Neural cell (in vitro differentiated cells): Measurements from ENCODE around the gene SART3. TPM values are rescaled to one million over a fixed set of nuclear protein-coding genes. Genes with fewer than 3 reads are reported as not detected.

Source experiments
- H2AFZ ChIP-seq: fragments of 200-600, 300-800 bp; sonication (generic), shearing (Covaris generic); 2 replicates; pipeline ENCODE4 v1.6.0; 2014; ENCODE audit warnings: low read depth, mild to moderate bottlenecking, antibody characterized with exemption, low read length, moderate library complexity
- H3F3A ChIP-seq: fragments of 200-600 bp; shearing (Covaris generic); 2 replicates; pipeline ENCODE4 v1.6.1; 2016; ENCODE audit warnings: mild to moderate bottlenecking, moderate library complexity, mixed read lengths, antibody characterized with exemption, low read length; ENCODE audit not compliant: insufficient read depth, poor library complexity, severe bottlenecking
- H3K27ac ChIP-seq: fragments of 200-600, 300-800 bp; sonication (generic), shearing (Covaris generic); 2 replicates; pipeline ENCODE4 v1.5.1; 2014; ENCODE audit warnings: mild to moderate bottlenecking, low read length, moderate library complexity
- H3K27me3 ChIP-seq: fragments of 300-800, 200-600 bp; sonication (generic), shearing (Covaris generic); 2 replicates; pipeline ENCODE4 v1.6.0; 2014; ENCODE audit warnings: mild to moderate bottlenecking, low read depth, low read length, moderate library complexity; ENCODE audit not compliant: insufficient read depth
- H3K36me3 ChIP-seq: fragments of 300-800, 200-600 bp; sonication (generic), shearing (Covaris generic); 2 replicates; pipeline ENCODE4 v1.5.1; 2014; ENCODE audit warnings: mild to moderate bottlenecking, antibody characterized with exemption, low read length, moderate library complexity; ENCODE audit not compliant: insufficient read depth
- H3K4me2 ChIP-seq: fragments of 300-800, 200-600 bp; sonication (generic), shearing (Covaris generic); 2 replicates; pipeline ENCODE4 v1.6.0; 2014; ENCODE audit warnings: mild to moderate bottlenecking, low read length
- H3K4me3 ChIP-seq: fragments of 300-800, 200-600 bp; sonication (generic), shearing (Covaris generic); 2 replicates; pipeline ENCODE4 v1.5.1; 2014; ENCODE audit warnings: mild to moderate bottlenecking, low read length, moderate library complexity
- H3K79me2 ChIP-seq: fragments of 200-600 bp; shearing (Covaris generic); replicated peaks from 2 replicates; pipeline ENCODE4 v1.6.0; 2014; ENCODE audit warnings: mild to moderate bottlenecking, low read length, moderate library complexity; ENCODE audit not compliant: insufficient read depth
- H3K9ac ChIP-seq: fragments of 300-800, 200-600 bp; sonication (generic), shearing (Covaris generic); 2 replicates; pipeline ENCODE4 v1.6.1; 2016; ENCODE audit warnings: mild to moderate bottlenecking, low read length, mixed read lengths
- H3K9me2 ChIP-seq: fragments of 200-600 bp; shearing (Covaris generic); 2 replicates; pipeline ENCODE4 v1.6.1; 2016; ENCODE audit warnings: mild to moderate bottlenecking, low read length, mixed read lengths; ENCODE audit not compliant: insufficient read depth
- H3K9me3 ChIP-seq: fragments of 200-600, 300-800 bp; sonication (generic), shearing (Covaris generic); 2 replicates; pipeline ENCODE4 v1.6.1; 2016; ENCODE audit warnings: mild to moderate bottlenecking, mixed run types, low read length, moderate library complexity, mixed read lengths
- H4K20me1 ChIP-seq: fragments of 200-600 bp; shearing (Covaris generic); 2 replicates; pipeline ENCODE4 v1.6.1; 2016; ENCODE audit warnings: mild to moderate bottlenecking, mixed run types; ENCODE audit not compliant: insufficient read depth
- EP300 ChIP-seq: fragments of 450-650 bp; conservative IDR thresholded peaks from 2 replicates; pipeline ENCODE4 v1.6.1; 2014; ENCODE audit warnings: antibody characterized with exemption, mild to moderate bottlenecking, moderate library complexity; ENCODE audit not compliant: poor library complexity, severe bottlenecking
- EZH2 ChIP-seq: fragments of 200-600, 300-800 bp; shearing (Covaris generic), sonication (generic); IDR thresholded peaks from 2 replicates; pipeline ENCODE4 v1.6.1; 2014; ENCODE audit warnings: antibody characterized with exemption, low read length, borderline replicate concordance, mild to moderate bottlenecking; ENCODE audit not compliant: insufficient read depth, poor library complexity, severe bottlenecking
- MXI1 ChIP-seq: fragments of 450-650 bp; conservative IDR thresholded peaks from 2 replicates; pipeline ENCODE4 v1.6.1; 2014; ENCODE audit warnings: antibody characterized with exemption, mild to moderate bottlenecking; ENCODE audit not compliant: poor library complexity, severe bottlenecking
- POLR2AphosphoS5 ChIP-seq: IDR thresholded peaks from 2 replicates; pipeline ENCODE4 v1.6.1; 2012
- RAD21 ChIP-seq: fragments of 450-650 bp; conservative IDR thresholded peaks from 2 replicates; pipeline ENCODE4 v1.6.1; 2014; ENCODE audit warnings: antibody characterized with exemption, mild to moderate bottlenecking, moderate library complexity
- SMC3 ChIP-seq: fragments of 450-650 bp; conservative IDR thresholded peaks from 2 replicates; pipeline ENCODE4 v1.6.1; 2014; ENCODE audit warnings: antibody characterized with exemption, mild to moderate bottlenecking, moderate library complexity; ENCODE audit not compliant: poor library complexity
- TAF1 ChIP-seq: IDR thresholded peaks from 2 replicates; pipeline ENCODE4 v1.6.1; 2012; ENCODE audit warnings: low read depth
- polyA minus RNA-seq: library from RNA; depleted of rRNA, polyadenylated mRNA; stranded (reverse); fragments of >200 nt; gene quantifications from 2 replicates; pipeline ENCODE4 v1.2.3, GENCODE V29; 2014
- polyA plus RNA-seq: library from polyadenylated mRNA; depleted of rRNA; stranded (reverse); fragments of >200 nt; gene quantifications from 2 replicates; pipeline ENCODE4 v1.2.3, GENCODE V29; 2014
- TF ChIP-seq, protein P1 (sequence below): IDR thresholded peaks from 2 replicates; pipeline ENCODE4 v1.6.1; 2012; ENCODE audit warnings: borderline replicate concordance
- TF ChIP-seq, protein P2 (sequence below): fragments of 450-650 bp; IDR thresholded peaks from 2 replicates; pipeline ENCODE4 v1.5.1; 2014; ENCODE audit warnings: antibody characterized with exemption, mild to moderate bottlenecking, moderate library complexity; ENCODE audit not compliant: poor library complexity, severe bottlenecking

The SART3 gene, protein sequence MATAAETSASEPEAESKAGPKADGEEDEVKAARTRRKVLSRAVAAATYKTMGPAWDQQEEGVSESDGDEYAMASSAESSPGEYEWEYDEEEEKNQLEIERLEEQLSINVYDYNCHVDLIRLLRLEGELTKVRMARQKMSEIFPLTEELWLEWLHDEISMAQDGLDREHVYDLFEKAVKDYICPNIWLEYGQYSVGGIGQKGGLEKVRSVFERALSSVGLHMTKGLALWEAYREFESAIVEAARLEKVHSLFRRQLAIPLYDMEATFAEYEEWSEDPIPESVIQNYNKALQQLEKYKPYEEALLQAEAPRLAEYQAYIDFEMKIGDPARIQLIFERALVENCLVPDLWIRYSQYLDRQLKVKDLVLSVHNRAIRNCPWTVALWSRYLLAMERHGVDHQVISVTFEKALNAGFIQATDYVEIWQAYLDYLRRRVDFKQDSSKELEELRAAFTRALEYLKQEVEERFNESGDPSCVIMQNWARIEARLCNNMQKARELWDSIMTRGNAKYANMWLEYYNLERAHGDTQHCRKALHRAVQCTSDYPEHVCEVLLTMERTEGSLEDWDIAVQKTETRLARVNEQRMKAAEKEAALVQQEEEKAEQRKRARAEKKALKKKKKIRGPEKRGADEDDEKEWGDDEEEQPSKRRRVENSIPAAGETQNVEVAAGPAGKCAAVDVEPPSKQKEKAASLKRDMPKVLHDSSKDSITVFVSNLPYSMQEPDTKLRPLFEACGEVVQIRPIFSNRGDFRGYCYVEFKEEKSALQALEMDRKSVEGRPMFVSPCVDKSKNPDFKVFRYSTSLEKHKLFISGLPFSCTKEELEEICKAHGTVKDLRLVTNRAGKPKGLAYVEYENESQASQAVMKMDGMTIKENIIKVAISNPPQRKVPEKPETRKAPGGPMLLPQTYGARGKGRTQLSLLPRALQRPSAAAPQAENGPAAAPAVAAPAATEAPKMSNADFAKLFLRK
- polyA plus RNA-seq, result 71.0 and 79.3 TPM in 2 replicates
- polyA minus RNA-seq, result 112 and 125 TPM in 2 replicates

DNA sequence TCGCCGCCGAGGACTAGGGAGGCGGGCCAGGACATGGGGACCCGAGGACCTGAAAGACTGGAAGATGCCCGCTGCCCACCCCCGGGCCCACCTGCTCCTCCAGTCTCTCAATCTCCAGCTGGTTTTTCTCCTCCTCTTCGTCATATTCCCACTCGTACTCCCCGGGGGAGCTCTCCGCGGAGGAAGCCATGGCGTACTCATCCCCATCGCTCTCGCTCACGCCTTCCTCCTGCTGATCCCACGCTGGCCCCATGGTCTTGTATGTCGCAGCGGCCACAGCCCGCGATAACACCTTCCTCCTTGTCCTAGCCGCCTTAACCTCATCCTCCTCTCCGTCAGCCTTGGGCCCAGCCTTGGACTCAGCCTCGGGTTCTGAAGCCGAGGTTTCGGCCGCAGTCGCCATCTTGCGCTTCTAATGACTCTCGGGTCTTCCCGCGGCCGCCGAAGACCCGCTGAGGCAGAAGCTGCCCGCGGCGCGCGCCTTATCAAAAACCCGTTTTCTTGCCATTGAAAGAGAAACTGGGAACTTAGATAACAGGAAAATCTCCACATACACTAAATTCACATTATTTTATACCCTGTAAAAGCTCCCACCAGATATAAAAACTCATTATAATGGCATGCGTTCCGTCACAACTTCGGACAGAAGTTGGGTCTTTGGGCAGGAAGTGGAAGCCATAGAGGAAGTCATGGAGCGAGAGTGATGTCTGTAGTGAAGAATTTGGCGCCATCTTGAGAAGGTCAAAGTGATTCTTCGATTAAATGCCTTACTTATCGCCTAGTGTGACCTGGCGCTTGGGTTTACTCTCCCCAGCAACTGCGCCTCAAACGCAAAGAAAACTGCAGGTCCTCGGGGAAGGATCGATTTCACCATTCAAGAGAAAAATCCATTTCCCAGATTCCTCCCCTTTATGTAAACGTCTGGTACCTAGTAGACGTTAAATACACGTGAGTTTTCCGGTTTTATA, at the start of gene SART3:
SART3 (minus strand) TSS at position 422 of the 968 bp plus-strand sequence; CDS start at position 403, 19 bp downstream.
- no peaks in the 10 kb centered on the region for H3K9me3 ChIP-seq

DNA sequence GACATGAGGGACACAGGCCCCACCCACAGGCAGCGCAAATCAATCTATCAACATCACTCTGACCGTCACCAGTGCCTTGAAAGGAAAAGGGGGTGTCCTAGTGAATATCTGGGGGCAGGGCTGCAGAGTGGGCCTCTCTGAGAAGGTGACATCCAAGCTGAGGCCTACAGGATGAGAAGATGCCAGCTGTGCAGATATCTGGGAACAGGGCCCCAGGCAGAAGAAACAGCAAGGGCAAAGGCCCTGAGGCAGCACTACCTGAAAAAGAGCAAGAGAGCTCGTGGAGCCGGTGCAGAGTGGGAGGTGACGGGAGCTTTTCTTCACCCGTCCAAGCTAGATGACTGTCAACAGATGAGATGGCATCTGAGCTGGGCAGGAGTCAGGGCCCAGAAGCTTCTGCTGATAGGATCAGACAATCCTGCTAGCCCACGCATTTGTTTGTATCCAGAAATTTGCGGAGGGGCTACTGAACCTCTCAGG, 49.4 kb upstream of the SART3 start:
- H3F3A ChIP-seq, result no peaks in the 10 kb centered on the region
- H3K36me3 ChIP-seq, result no peaks in the 10 kb centered on the region
- no peaks in the 10 kb centered on the region for H4K20me1 ChIP-seq
- no peak overlapping the region for H2AFZ ChIP-seq
- no peak overlapping the region for H3K4me2 ChIP-seq
- H3K79me2 ChIP-seq, result no peaks in the 10 kb centered on the region
- no peaks in the 10 kb centered on the region for H3K9me2 ChIP-seq
- no peaks in the 10 kb centered on the region for H3K27me3 ChIP-seq
- no peak overlapping the region for H3K4me3 ChIP-seq
- no peak overlapping the region for H3K9ac ChIP-seq
- no peaks in the 10 kb centered on the region for H3K9me3 ChIP-seq
- H3K27ac ChIP-seq, result no peak overlapping the region
- TF ChIP-seq, protein P1, sequence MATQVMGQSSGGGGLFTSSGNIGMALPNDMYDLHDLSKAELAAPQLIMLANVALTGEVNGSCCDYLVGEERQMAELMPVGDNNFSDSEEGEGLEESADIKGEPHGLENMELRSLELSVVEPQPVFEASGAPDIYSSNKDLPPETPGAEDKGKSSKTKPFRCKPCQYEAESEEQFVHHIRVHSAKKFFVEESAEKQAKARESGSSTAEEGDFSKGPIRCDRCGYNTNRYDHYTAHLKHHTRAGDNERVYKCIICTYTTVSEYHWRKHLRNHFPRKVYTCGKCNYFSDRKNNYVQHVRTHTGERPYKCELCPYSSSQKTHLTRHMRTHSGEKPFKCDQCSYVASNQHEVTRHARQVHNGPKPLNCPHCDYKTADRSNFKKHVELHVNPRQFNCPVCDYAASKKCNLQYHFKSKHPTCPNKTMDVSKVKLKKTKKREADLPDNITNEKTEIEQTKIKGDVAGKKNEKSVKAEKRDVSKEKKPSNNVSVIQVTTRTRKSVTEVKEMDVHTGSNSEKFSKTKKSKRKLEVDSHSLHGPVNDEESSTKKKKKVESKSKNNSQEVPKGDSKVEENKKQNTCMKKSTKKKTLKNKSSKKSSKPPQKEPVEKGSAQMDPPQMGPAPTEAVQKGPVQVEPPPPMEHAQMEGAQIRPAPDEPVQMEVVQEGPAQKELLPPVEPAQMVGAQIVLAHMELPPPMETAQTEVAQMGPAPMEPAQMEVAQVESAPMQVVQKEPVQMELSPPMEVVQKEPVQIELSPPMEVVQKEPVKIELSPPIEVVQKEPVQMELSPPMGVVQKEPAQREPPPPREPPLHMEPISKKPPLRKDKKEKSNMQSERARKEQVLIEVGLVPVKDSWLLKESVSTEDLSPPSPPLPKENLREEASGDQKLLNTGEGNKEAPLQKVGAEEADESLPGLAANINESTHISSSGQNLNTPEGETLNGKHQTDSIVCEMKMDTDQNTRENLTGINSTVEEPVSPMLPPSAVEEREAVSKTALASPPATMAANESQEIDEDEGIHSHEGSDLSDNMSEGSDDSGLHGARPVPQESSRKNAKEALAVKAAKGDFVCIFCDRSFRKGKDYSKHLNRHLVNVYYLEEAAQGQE, result no peak
- TF ChIP-seq, protein P2, sequence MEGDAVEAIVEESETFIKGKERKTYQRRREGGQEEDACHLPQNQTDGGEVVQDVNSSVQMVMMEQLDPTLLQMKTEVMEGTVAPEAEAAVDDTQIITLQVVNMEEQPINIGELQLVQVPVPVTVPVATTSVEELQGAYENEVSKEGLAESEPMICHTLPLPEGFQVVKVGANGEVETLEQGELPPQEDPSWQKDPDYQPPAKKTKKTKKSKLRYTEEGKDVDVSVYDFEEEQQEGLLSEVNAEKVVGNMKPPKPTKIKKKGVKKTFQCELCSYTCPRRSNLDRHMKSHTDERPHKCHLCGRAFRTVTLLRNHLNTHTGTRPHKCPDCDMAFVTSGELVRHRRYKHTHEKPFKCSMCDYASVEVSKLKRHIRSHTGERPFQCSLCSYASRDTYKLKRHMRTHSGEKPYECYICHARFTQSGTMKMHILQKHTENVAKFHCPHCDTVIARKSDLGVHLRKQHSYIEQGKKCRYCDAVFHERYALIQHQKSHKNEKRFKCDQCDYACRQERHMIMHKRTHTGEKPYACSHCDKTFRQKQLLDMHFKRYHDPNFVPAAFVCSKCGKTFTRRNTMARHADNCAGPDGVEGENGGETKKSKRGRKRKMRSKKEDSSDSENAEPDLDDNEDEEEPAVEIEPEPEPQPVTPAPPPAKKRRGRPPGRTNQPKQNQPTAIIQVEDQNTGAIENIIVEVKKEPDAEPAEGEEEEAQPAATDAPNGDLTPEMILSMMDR, result no peak
- TF ChIP-seq EZH2 (no peak), MXI1 (no peak), POLR2AphosphoS5 (no peak), RAD21 (no peak), SMC3 (no peak), TAF1 (no peak)

More for the DNA sequence above, at the start of gene SART3:
- H3K79me2 ChIP-seq, result peaks cover 58% of the 10 kb centered on the region
- TF ChIP-seq EP300 (peak; percentile 10), SMC3 (peak; percentile 40), TAF1 (peak; percentile 93), POLR2AphosphoS5 (peak; percentile 90), EZH2 (no peak), MXI1 (peak; percentile 74), RAD21 (no peak)
- TF ChIP-seq, protein P1, result peak; percentile 85
- peak within 1 kb of the TSS; percentile 75 for H3K4me3 ChIP-seq
- no peaks in the 10 kb centered on the region for H4K20me1 ChIP-seq
- peak within 1 kb of the TSS; percentile 91 for H3K9ac ChIP-seq
- H3K27me3 ChIP-seq, result no peaks in the 10 kb centered on the region
- H3K4me2 ChIP-seq, result peak within 1 kb of the TSS; percentile 98
- H3F3A ChIP-seq, result peaks cover 3% of the 10 kb centered on the region
- H2AFZ ChIP-seq, result peak within 1 kb of the TSS; percentile 83
- peaks cover 4% of the 10 kb centered on the region for H3K36me3 ChIP-seq
- H3K27ac ChIP-seq, result peak within 1 kb of the TSS; percentile 90
- no peaks in the 10 kb centered on the region for H3K9me2 ChIP-seq
